Cerebellar nuclear complex (tissue), 1 donor: ENCODE results near the gene RETREG1.
"Not testable (repeated sequence)": the region's sequence is repeated elsewhere in the genome, so short reads cannot be mapped to it uniquely, and the experiment has no call there.

Experiments
- DNase-seq, 2 experiments: peaks; one replicate each; lab custom pipeline; 2025; lab: John Stamatoyannopoulos, UW

The RETREG1 gene

DNA sequence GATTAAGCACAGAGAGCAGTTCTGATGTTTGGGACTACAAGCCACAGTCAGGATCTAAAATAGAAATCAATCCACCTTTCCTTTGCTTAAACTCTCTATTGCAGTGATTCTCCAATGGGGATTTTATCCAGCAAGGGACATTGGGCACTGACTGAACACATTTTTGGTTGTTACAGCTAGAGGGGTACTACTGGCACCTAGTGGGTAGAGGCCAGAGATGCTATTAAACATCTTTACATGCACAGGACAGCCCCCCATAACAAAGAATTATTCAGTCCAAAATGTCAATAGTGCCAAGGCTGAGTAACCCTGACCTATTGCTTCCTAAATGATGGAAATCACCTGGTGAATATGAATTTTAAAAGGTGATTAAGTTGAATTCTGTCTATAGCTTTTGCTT is 163.2 kb downstream of the RETREG1 start:
- DNase-seq = no peak

DNA sequence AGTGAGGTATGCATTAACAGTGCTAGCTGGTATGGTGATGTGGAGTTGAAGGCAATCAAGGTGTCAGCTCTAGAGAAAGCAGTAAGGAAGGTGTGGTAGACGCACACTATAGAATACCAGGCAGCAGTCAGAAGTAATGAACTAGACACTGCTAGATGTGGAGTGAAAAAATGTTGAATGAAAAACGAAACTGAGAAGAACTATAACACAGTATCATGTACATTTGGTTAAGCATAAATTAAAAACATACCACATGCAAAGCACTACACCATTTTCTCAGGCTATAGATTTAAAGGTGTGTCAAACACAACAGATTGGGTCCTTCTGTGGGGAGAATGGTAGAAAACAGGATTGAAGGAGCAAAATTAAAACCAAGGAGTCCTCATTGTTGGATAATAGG is 166.6 kb downstream of the RETREG1 start:
- no peak for DNase-seq

DNA sequence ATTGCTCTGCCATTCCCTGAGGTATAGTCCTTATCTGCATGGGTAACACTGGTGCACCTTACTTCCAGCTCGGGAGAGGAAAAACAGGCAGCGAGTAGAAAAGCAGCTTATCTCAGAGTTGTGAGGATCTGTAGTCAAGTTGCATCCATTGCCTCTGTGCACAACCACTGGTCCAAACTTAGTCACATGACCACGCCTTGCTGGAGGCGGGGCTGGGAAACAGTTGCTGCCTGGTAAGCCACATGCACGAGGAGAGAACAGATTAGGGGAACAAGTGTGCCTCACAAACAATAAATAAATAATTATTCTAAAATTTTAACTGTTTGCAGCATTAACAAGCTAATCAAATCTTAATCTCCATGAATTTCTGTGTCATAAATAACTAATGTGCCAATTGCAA is 169.8 kb downstream of the RETREG1 start:
- DNase-seq = no peak

- no peak for DNase-seq
Observed at GRCh38 chr5:16437977-16438376, 178.8 kb downstream of the RETREG1 start.

GRCh38 chr5:16436065-16436682 is 180.6 kb downstream of the RETREG1 start:
- DNase-seq = not testable (repeated sequence)

GRCh38 chr5:16431490-16431889 is 185.3 kb downstream of the RETREG1 start:
- no peak for DNase-seq

DNA sequence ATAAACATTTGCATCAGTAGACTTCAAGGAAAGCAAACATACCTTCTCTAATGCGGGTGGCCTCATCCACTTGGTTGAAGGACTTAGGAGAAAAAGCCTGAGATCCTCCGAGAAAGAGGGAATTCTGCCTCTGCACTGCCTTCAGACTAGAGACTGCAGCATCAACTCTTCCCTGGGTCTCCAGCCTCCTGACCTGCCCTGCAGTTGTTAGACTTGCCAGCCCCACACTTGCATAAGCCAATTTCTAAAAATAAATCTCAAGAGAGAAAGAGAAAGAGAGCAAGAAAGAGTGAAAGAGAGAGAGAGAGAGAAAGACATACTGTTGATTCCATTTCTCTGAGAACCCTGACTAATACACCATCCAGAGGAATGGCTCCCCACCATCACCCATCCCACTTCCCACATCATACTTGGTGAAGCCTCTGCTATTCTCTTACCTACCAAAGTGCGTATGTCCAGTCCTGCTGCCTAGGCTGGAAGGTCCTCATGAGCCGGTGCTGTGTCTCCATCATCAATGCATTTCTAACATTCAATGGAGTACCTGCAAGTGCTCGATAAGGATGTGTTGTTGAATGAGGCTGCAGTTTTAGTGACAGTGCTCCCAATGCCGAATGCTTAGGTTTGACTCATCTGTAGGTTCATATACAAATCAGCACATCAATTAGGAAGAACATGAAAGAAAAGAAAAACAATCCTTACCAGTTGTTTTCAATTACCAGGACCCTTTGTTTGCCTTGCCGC is 186.3 kb downstream of the RETREG1 start:
- DNase-seq = no peak

GRCh38 chr5:16428359-16428758 is 188.4 kb downstream of the RETREG1 start:
- DNase-seq = no peak

GRCh38 chr5:16427587-16427986 is 189.2 kb downstream of the RETREG1 start:
- DNase-seq = no peak
